Measurements from ENCODE around the gene COL4A2. TPM values are rescaled to one million over a fixed set of nuclear protein-coding genes. Genes with fewer than 3 reads are reported as not detected.
"Not testable (repeated sequence)": the region's sequence is repeated elsewhere in the genome, so short reads cannot be mapped to it uniquely, and the experiment has no call there.

COL4A2 gene
- polyA plus RNA-seq, 1 donor: 406 TPM

DNA sequence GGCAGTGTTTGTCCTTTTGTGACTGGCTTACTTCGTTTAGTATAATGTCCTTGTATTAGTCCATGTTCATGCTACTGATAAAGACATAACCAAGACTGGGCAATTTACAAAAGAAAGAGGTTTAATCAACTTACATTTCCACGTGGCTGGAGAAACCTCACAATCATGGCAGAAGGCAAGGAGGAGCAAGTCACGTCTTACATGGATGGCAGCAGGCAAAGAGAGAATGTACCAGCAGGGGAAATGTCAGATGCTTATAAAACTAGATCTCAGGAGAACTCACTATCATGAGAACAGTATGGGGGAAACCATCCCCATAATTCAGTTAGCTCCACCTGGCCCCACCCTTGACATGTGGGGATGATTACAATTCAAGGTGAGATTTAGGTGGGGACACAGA lies 14.5 kb downstream of the COL4A2 start:
- DNase-seq: not testable (repeated sequence)

DNA sequence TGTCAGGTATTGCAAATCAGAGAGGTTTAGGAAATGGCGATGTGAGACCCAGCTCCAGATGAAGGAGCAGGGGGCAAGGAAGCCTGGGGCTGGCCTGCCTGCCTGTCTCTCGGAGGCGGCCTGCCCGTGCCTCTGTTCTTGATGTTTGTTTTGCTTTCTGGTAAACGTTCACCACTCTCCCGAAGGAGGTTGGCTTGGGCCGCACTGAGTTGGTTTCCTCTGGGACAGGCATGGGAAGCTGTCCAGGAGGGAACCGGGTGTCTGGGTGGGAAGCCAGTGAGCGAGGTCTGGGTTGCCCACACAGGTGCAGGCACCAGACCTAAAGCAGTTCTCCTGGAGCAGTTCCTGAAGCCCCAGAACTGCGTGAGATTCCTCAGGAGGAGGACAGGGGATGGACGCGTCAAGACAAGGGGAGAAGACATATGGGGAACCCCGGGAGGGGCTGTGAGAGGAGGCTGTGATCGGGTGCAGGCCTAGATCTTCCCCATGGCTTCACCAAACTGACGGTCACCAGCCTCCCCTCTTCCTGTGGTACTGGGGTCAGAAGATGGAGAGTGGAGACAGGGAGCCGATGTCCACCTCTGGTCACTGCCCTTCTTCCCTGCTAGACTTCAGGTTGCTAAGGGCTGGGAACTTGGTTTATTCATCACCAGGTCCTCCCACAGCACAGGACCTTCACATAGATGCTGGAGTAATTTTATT lies 15.2 kb downstream of the COL4A2 start:
- DNase-seq: no peak

DNA sequence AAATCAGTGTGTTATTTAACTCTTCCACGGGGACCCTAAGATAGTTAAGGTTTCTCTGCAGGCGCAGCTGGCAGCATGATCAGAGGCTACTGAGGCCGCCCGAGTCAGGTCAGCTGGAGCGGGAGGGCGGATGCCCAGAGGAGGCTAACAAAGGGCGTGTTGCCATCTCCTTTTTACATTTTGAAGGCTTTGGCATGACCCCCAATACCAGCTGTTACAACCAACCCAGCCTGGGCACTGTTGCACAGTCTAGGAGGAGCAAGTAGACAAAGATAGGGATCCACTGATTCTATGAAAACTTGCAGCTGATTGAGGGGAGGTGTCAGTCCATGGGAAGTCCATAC lies 15.7 kb downstream of the COL4A2 start:
- no peak for DNase-seq

DNA sequence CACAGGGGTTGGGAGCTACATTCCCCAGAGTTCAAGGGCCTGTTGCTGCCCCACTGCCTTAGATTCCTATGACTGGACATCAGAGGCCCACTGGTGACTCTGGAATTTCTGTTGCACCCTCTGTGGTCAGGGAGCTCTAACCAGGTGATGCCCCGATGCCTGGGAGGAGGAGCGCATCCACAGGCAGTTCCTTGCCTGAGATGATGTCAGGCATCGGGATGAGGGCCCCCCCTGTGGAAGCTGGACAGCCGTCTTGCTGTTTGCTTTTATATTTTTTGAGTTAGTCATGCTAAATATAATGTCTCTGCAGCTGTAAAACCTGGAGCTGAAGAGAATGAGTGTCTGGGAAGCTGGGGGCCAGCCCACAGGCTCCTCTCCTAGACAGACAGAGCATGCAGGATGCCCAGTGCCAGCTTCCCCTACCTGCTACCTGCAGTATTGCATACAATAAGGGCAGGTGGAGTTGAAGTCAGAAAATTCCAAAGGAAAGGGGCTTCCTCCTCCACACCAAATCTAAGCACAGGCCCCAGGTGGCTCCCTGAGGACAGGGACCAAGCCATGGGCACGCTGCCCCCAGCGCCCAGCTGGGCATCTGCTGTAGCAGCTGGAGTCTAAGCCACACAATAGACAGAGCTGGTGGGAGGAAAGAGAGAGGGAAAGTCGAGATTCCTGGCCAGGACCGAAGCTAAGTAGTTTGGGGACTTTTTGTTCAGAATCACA lies 16.2 kb downstream of the COL4A2 start:
- DNase-seq: no peak

DNA sequence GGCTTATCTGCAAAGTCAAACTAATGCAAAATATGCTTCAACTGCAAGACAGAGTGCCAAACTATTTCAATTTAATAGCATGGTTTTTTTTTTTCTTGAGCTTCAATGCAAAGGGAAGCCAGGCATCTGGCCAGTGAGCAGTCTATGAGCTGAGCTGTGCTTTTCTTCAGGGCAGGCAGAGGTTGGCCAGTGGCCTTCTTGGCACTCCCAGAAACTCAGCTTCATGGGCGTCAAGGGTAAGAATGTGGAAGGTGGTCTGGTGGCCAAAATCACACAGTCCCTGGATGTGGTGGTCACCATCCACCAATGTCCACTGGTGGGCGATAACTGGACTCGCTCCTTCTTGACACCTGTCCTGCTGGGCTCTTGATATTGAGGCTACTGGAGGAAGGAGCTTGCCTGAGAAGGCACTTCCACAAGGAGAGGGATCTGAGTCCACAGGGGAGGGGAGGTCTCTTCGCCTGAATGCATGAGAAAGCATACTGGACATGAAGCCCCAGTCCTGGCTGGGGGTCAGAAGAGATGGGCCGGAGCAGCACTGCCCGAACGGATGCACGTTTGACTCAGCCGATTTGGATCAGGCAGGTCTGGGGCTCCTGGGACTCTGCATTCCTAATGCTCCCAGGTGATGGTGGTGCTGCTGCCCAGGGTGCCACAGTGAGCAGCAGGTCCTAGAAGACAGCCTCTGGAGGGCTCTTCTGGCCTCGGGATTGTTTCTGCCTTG lies 17.1 kb downstream of the COL4A2 start:
- no peak for DNase-seq

DNA sequence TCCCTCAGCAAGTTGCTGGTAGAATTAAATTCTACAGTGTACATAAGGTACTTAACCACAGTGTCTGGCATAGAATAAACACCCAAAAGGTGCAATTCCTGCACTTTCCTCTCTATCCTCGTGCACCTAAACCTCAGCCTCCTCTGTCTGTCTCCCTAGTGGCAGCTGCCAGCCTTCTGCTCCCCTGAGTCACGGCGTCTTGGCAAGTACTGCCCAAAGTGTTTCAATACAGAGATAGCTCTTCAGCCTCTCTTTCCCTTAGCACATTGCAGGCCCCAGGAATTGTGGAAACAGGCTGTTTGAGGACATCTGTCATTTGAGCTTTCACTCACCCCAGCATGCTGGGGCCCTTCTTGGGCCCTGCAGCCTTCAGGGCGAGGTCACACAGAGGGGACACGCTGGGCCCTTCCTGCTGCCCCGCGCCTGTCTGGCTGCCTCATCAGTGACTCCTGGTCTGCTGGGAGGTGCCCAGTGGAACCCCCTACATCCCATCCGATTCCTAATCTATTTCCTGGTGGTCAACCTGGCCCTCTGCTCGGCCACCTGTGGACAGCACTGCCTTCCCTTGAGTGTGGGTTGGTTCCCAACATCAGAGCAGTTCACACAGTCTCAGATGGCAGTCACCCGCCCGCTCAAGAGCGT lies 19.3 kb downstream of the COL4A2 start:
- DNase-seq: no peak

DNA sequence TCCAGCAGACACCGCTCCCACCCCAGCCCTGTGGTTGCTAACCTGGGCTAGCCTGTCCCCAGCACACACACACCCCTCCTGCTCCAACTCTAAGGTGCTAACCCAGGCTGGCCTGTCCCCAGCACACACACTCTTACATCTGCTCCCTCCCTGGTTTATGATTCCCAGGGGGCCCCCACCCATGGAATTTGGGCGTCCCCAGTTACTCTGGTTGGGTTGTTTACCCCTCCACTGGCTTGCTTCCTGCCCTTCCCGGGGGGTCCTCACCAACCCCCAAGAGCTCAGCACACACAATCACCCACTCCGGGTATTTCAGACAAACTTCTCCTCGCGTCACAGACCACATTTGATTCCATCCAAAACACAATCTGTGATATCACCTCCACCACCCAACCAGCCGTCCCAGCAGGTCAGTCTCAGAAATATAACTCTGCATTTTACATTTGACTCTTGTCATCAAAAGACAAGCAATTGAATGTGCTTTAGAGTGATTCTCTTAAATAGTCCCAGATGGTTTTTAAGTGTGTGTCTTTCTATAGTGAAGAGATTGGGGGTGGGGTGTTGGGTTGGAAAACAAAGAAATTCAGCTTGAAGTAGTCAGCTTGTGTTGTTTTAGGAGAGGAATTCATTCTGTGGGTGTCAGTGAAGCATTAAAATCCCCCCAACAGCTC lies 20.1 kb downstream of the COL4A2 start:
- DNase-seq: no peak

DNA sequence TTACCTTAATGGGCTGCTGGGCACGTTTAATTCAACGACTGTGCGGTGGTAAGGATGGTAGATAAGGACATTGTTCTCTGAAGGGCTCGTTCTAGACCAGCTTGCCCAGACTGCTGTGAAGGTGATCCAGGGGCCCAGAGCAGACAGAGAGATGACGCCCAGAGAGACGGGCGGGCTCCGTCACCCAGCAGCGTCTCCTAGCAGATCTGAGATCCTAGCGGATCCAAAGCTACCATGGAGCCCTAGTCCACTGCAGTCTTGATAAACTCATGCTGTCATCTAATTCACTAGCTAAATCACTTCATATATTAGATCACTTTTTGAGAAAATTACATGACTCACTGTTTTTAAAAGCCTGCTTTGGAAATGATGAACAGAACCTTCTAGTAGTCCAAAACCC lies 21.5 kb downstream of the COL4A2 start:
- no peak for DNase-seq

DNA sequence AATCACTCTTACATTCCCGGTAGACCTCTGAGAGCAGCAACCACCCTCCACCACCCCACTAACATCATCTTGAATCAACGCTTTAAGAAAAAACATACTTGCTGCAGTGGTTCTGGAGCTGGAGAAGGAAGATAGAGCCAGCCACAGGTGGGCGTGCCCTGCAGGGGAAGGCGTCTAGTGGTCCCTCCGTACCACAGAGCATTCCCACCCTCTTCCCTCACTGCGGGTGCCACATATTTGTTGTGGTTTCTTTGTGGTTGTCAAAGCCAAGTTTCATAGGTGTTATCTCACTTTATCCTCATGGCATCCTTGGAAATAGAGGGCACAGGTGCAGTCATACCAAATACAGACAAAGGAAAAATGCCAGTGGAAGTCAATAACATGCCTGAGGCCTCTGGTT lies 22.2 kb downstream of the COL4A2 start:
- DNase-seq: no peak

DNA sequence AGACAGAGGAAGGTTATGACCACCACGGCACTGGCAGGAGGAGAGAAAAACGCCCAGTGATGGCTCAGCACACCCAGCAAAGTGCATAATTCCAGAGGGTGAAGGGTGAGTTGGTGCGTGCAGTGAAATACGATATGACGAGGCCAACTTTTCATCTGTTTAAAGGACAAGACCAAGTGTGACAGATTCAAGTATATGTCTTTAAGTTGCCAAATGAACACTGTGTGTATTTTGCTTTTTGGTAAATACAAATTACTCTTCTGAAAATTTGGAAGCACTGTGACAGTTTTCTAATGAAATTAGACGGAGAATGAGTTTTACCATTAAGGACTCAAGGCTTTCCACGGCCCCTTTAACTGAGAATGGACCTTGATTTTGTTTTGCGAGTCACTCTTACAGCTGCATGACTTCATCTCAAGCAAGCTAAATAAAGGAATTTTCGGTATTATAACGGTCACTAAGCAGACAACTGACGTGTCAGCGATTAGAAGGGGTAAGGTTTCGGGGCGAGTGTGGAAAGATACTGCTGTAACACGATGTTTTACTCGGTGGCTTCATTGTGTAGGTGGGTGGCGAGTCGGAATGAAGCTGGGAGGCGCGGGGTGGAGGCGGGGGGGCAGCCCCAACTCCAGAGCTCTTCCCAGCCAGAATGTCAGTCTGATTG lies 22.8 kb downstream of the COL4A2 start:
- DNase-seq: no peak

DNA sequence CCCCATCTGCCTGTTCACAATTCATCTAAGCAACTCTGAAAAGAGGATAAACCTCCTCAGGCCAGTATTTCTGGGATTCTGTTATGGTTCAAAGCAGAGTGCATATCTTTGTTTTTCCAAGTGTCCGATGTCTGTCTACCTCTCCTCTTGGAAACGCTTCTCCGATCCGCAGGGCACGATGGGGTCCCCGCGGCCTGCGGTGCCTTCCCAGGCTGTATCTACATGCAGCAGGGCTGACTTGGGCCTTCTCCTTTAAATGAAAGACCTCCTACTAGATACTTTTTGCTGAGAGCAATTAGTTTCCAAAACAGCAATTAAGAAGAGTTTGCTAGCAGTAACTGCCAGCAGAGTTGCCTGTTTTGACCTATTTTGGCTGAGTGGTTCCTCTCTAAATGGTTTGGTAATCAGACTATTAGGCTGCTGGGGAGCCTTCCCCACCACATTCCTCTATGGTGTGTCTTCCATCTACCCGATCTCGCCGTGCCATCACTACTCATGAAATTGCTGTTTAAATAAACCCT lies 23.5 kb downstream of the COL4A2 start:
- DNase-seq: no peak

DNA sequence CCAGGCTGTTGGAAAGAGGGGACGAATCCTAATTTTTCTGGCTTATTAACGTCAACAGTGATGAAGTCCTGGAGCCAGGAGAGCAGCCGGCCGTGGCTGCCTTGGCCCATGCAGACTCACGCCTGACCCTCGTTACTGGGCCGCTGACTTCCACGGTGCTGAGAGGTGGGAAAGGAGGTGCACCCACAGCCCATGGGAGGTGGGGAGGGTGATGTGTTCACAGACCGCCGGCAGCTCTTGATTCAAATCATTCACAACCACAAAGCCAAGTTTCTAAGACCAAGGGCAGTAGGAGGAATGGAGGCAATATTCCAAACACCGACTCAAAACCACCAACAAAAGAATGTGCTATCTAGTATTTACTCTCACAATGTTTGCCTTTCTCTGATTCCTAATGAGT lies 24.3 kb downstream of the COL4A2 start:
- DNase-seq: no peak

DNA sequence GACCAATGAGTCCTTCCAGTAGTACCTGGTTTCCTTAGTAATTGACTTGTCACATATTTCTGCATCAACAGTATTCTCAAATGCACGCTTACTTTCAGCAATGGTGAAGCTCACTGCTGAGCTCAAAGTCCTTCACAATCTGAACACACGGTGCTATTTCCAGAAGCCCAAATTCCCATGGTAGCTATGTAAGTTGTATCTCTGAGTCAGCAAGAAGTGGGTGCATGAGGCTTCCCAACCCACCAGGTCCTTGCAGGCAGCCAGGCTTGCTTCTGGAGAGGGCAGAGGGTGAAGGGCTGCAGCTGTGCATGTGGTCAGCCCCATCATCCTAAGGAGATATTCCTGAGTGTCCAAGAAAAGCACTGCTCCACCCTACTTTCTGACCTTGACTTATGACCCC lies 25.7 kb downstream of the COL4A2 start:
- no peak for DNase-seq

DNA sequence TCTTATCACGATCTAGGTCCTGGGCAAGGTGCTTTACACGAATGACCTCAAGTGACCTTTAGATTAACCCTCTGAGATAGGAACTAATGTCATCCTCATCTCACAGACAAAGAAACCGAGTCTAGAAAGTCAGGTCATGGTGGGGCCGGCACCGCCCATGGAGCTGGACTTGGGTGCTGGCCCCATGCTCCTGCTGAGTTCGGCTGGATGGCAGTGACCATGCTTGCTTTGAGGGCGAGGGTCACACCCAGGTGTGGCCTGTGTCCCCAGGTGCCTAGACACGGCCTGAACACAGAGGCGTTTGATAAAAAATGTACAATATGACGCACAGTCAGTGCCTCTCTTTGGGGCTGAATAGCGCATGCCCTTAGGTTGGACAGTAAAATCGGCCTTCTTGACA lies 26.8 kb downstream of the COL4A2 start:
- DNase-seq: no peak

DNA sequence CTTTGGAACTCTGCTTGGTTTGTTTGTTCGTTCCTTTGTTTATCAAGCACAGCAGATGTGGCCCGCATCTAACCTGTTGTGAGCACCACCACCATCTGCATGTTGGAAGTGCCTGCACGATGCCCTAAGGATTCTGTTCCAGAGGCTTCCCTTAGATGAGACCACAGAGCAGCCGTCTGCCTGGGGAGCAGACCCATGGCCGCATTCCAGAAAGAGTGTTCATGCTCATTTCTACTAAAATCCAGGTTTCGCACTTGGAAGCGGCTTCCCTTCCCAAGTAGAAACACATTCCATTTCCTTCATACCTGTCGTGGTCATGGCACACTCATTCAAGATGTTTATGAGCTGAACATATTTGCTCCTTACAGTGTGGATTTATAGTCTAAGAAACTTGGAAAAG lies 27.2 kb downstream of the COL4A2 start:
- DNase-seq: no peak

DNA sequence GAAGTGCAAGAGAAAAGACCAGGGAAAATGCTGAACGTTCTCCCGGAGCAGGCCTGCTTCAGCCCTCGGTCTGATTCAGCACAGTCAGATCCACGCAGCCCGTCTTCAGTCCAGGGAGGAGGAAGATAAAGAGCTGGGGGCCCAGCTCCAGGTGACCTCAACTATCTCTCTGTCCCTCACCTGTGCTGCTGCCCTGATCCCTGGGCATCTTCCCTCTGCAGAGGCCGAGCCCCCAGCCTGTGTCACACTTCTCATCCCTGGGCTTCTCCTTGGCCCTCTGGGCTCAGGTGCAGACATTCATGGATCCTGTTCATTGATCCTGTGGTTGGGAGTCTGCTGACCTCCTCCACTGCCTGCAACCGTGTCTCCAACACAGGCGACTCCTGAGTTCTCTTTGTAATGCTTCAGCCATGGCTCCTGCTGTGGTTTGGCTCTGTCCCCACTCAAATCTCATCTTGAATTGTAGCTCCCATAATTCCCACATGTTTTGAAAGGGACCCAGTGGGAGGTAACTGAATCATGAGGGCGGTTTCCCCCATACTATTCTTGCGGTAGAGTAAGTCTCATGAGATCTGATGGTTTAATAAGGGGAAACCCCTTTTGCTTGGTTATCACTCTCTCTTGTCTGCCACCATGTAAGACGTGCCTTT lies 27.9 kb downstream of the COL4A2 start:
- no peak for DNase-seq

DNA sequence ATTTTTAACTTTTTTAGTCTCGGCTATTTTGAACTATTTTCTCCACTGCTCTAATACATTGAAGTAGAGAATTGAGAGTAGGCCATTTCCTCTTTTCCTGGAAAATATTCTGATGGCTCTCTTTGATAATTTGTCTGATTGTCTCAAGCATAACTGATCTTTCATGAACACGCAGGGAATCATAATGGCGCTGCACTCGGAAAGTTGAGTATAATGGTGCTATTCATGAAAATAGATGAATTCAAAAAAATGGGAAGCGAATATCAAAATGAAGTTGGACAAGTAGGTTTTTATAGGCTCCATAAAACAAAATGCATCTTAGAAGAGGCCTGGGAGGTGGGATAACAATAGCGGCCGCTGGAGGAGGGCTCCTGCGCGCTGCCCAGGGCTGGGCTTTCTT lies 29.0 kb downstream of the COL4A2 start:
- DNase-seq: no peak

DNA sequence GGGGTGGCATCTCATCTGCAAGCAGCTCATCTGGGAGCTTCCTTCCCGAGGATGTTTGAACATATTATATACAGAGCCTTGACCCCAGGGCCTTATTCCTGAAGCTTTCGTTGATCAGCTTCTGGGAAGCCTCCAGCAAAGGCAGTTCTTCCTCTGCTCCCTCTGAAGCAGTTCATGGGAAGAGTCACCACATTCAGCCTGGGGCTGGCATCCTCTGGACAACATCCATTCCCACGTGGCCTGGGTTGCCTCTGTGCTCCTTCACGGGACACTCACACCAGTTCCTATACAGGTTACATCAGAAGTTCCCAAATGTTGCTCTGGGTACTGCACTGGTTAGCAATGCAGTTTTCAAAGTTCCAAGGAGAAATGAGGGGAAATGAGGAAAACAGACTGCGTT lies 29.6 kb downstream of the COL4A2 start:
- DNase-seq: no peak

DNA sequence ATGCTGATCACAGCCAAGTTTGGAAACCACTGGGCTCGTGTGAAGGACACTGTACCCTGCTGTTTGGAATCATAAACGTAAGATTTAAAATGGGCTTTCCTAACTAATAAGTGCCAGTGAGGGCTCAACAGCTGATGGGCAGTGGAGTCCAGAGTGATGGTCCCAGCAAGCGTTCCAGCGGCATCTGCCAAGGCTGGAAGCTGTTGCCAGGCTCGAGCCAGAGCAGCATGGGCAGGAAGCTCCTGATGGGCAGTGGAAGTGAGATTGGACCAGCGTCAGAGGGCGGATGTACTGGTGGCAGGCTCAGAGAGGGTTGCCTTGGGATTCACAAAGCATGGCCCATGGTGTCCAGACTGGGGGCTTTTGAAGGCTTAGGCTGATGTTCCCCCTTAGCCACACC lies 30.2 kb downstream of the COL4A2 start:
- no peak for DNase-seq

DNA sequence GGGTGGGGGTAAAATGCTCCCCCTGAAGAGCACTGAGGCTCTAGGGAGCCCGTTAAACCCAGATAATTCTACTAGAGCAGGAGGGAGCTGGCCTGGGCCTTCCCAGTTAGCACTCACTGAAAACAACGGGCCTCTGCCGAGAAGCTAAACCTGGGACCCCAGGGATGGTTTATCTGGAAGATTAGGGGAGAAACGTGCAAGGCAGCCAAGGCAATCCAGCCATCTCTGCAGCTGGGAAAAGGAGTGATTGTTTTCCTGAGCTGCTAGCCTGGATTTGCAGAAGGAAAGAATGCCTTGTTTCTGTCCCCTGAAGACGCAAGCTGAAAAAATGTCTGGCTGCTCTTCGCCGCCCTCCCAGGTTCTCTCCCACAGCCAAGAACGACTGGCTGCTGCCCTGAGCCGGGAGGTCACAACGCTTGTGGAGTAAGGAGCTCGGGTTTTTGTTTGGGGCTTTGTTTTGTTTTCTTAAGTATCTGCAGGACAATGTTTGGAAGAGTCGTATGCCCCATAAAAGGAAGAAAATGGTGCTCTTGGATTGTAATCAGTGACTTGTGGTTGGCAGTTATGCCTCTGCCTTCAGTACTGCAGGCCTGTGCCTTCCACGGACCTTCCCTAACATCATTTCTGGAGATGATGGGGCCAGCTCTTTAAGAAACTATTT lies 31.5 kb downstream of the COL4A2 start:
- DNase-seq: no peak

DNA sequence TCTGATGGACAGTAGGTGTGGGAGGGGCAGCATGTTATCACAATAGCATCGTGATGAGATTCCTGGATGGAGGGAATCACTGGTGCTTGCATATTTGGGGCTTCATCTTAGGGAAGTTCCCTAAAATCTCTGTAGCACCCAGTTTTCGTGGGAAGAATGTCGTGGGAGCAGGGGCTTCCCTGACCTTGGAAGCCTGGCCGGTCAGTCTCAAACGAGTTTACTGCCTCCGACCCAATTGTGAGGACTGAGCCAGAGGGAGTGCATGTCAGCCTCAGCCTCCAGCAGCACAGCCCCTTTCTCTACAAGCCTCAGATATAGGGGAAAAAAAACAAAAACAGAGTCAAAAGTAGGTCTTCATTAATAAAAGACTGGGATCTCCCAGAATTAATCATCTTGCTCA lies 32.2 kb downstream of the COL4A2 start:
- no peak for DNase-seq
